GM10266 (cell line): ENCODE measurements around the gene PPP3R1.

ENCODE experiments used
- DNase-seq: peaks from one replicate; pipeline ENCODE4 v3.0.0; 2012; ENCODE audit errors: extremely low spot score
- CTCF ChIP-seq: IDR thresholded peaks from 2 replicates; pipeline ENCODE4 v1.5.1; 2012; ENCODE audit warnings: mild to moderate bottlenecking, low read depth; ENCODE audit not compliant: control insufficient read depth, insufficient read depth; ENCODE audit errors: missing control alignments

PPP3R1 gene

GRCh38 chr2:68280348-68280747, 28.0 kb upstream of the PPP3R1 start:
- no peak for TF ChIP-seq CTCF
- DNase-seq, result no peak

- TF ChIP-seq CTCF, result no peak
- no peak for DNase-seq
These were observed 27.4 kb upstream of the PPP3R1 start for GRCh38 chr2:68279691-68280090.

GRCh38 chr2:68278169-68278568, 25.8 kb upstream of the PPP3R1 start:
- TF ChIP-seq CTCF, result no peak
- no peak for DNase-seq

- no peak for TF ChIP-seq CTCF
- DNase-seq, result no peak
These were observed 21.7 kb upstream of the PPP3R1 start for GRCh38 chr2:68274022-68274421.

GRCh38 chr2:68272246-68272994, 20.1 kb upstream of the PPP3R1 start:
- no peak for DNase-seq
- TF ChIP-seq CTCF, result no peak

- no peak for TF ChIP-seq CTCF
- DNase-seq, result no peak
These were observed 14.3 kb upstream of the PPP3R1 start for GRCh38 chr2:68266655-68267054.

GRCh38 chr2:68263632-68264031, 11.3 kb upstream of the PPP3R1 start:
- no peak for DNase-seq
- TF ChIP-seq CTCF, result no peak
